Naive B cell (primary cell): ENCODE data around the gene RXRB. TPM values are rescaled to one million over a fixed set of nuclear protein-coding genes. Genes with fewer than 3 reads are reported as not detected.
"Not testable (repeated sequence)": the region's sequence is repeated elsewhere in the genome, so short reads cannot be mapped to it uniquely, and the experiment has no call there.

ENCODE experiments used
- ATAC-seq, 2 donors: fragments of 150-1000 bp; cut with Tn5 transposase; 2 replicates each; pipeline ENCODE4 v1.10.0; 2021; ENCODE audit warnings: low read depth in 2 of 2, mild to moderate bottlenecking in 2 of 2, moderate library complexity in 2 of 2
- DNase-seq: peaks from one replicate; pipeline ENCODE4 v3.0.0; 2022
- H3K27ac Mint-ChIP-seq, 6 donors: one replicate each; pipeline ENCODE4 v1.8.0; 2020 to 2022; ENCODE audit warnings: mild to moderate bottlenecking in 6 of 6, mixed read lengths in 6 of 6, moderate library complexity in 5 of 6, inconsistent platforms in 2 of 6
- H3K27me3 Mint-ChIP-seq, 3 donors: one replicate each; pipeline ENCODE4 v1.8.0; 2021 to 2022; ENCODE audit warnings: mixed read lengths in 3 of 3, mild to moderate bottlenecking in 1 of 3
- H3K36me3 Mint-ChIP-seq, 2 donors: one replicate each; pipeline ENCODE4 v1.8.0; 2020 to 2022; ENCODE audit warnings: mixed read lengths in 2 of 2, inconsistent platforms in 1 of 2, mild to moderate bottlenecking in 1 of 2
- H3K4me1 Mint-ChIP-seq, 3 donors: one replicate each; pipeline ENCODE4 v1.8.0; 2020 to 2022; ENCODE audit warnings: mixed read lengths in 3 of 3, inconsistent platforms in 1 of 3, mild to moderate bottlenecking in 1 of 3, moderate library complexity in 1 of 3
- H3K4me3 Mint-ChIP-seq, 8 donors: one replicate each; pipeline ENCODE4 v1.8.0; 2020 to 2022; ENCODE audit warnings: mild to moderate bottlenecking in 8 of 8, mixed read lengths in 8 of 8, moderate library complexity in 8 of 8, inconsistent platforms in 2 of 8
- H3K9me3 Mint-ChIP-seq, 7 donors: one replicate each; pipeline ENCODE4 v1.8.0; 2020 to 2022; ENCODE audit warnings: mixed read lengths in 7 of 7, mild to moderate bottlenecking in 5 of 7, inconsistent platforms in 2 of 7, moderate library complexity in 1 of 7
- polyA plus RNA-seq, 6 donors: library from polyadenylated mRNA; unstranded; fragments of 300-500 nt; fragmentation: Illumina TruSeq; gene quantifications; one replicate each; pipeline ENCODE4 v1.2.3, GENCODE V29; 2021; ENCODE audit warnings: low read depth in 6 of 6

The RXRB gene
- polyA plus RNA-seq, 6 donors from 2014 or later = 2.2 to 10.8 (median 7.4) TPM

GRCh38 chr6:33154349-33154748 lies 46.1 kb downstream of the RXRB start:
- no peak for DNase-seq
- peaks cover 0 to 5% (median 4%) of the 10 kb centered on the region in 3 donors for H3K27me3 Mint-ChIP-seq
- ATAC-seq = no peak
- peaks cover 7 to 9% of the 10 kb centered on the region in 2 donors for H3K36me3 Mint-ChIP-seq
- no peak overlapping the region for H3K4me3 Mint-ChIP-seq
- H3K9me3 Mint-ChIP-seq = peaks cover 0 to 15% (median 7%) of the 10 kb centered on the region in 7 donors
- H3K27ac Mint-ChIP-seq = no peak overlapping the region
- H3K4me1 Mint-ChIP-seq = no peaks in the 10 kb centered on the region

- Mint-ChIP-seq H3K9me3 (peaks cover 0 to 15% (median 7%) of the 10 kb centered on the region in 7 donors), H3K4me3 (no peak overlapping the region), H3K27me3 (peaks cover 0 to 5% (median 4%) of the 10 kb centered on the region in 3 donors), H3K4me1 (peaks cover 0 to 4% (median 2%) of the 10 kb centered on the region in 3 donors), H3K27ac (no peak overlapping the region), H3K36me3 (peaks cover 7 to 9% of the 10 kb centered on the region in 2 donors)
- DNase-seq = peak; percentile 19
- ATAC-seq = peak; percentile 71 to 82
These were observed 49.4 kb downstream of the RXRB start for GRCh38 chr6:33151050-33151449.

DNA sequence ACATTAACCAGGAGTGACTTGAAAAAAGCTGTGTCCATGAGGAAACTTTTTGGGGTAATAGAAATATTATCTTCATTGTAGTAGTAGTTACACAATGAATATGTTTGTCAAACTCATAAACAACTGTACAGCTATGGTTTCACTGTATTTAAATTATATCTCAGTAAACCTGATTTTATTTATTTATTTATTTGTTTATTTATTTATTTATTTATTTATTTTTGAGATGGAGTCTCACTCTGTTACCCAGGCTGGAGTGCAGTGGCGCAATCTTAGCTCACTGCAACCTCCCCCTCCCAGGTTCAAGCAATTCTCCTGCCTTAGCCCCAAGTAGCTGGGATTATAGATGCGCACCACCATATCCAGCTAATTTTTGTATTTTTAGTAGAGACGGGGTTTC lies 49.9 kb downstream of the RXRB start:
- H3K4me1 Mint-ChIP-seq, H3K27ac Mint-ChIP-seq, DNase-seq, H3K36me3 Mint-ChIP-seq, ATAC-seq, H3K27me3 Mint-ChIP-seq, H3K4me3 Mint-ChIP-seq: not testable (repeated sequence)
- peaks cover 0 to 15% (median 7%) of the 10 kb centered on the region in 7 donors for H3K9me3 Mint-ChIP-seq

GRCh38 chr6:33147807-33148666 lies 52.4 kb downstream of the RXRB start:
- Mint-ChIP-seq H3K9me3 (peaks cover 0 to 14% (median 7%) of the 10 kb centered on the region in 7 donors), H3K27ac (peak overlapping the region in 1 of 6 donors; percentile 60), H3K27me3 (peaks cover 0 to 5% (median 0%) of the 10 kb centered on the region in 3 donors), H3K4me3 (no peak overlapping the region), H3K4me1 (peaks cover 9 to 13% (median 11%) of the 10 kb centered on the region in 3 donors), H3K36me3 (peaks cover 7 to 9% of the 10 kb centered on the region in 2 donors)
- DNase-seq (no peak), ATAC-seq (peak in 1 of 2 donors; percentile 29)

DNA sequence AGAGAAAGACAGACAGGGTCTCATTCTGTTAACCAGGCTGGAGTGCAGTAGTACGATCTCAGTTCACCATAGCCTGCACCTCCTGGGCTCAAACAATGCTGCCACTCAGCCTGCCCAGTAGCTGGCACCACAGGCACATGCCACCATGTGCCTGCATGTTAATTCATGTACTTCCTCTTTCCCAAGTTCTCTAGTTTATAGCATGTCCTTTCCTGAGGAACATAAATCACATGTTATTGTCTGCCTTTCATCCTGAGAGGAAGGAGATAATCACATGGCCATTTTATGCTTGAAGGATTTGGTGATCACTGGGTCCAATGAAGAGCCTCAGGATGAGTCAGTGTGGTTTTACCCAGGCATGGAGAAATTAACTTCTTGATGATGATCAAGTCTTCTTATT lies 56.1 kb downstream of the RXRB start:
- peak overlapping the region in 2 of 6 donors; percentile 48 to 58 for H3K27ac Mint-ChIP-seq
- H3K36me3 Mint-ChIP-seq = no peaks in the 10 kb centered on the region
- peak; percentile 15 for DNase-seq
- peak overlapping the region in 1 of 8 donors; percentile 12 for H3K4me3 Mint-ChIP-seq
- peaks cover 23 to 30% (median 26%) of the 10 kb centered on the region in 3 donors for H3K4me1 Mint-ChIP-seq
- peak; percentile 86 to 91 for ATAC-seq
- no peaks in the 10 kb centered on the region for H3K9me3 Mint-ChIP-seq
- H3K27me3 Mint-ChIP-seq = peaks cover 0 to 21% (median 18%) of the 10 kb centered on the region in 3 donors

Other genes starting within 250 kb of the RXRB start
- gene HLA-DMA, start 247.6 kb downstream of the RXRB start, polyA plus RNA-seq = 1,000 to 10,000 TPM; 1,101 to 1,557 (median 1,371) TPM
- gene BRD2, start 232.1 kb downstream of the RXRB start, polyA plus RNA-seq = 100 to 1,000 TPM in 1 of 6 donors, 10 to 100 TPM in 5; 26.9 to 148 (median 48.5) TPM
- gene HLA-DOA, start 191.1 kb downstream of the RXRB start, polyA plus RNA-seq = 100 to 1,000 TPM; 219 to 598 (median 388) TPM
- gene HLA-DPA1, start 127.0 kb downstream of the RXRB start, polyA plus RNA-seq = 1,000 to 10,000 TPM; 2,534 to 3,526 (median 2,823) TPM
- gene HLA-DPB1, start 124.7 kb downstream of the RXRB start, polyA plus RNA-seq = 1,000 to 10,000 TPM; 1,951 to 3,267 (median 2,600) TPM
- gene COL11A2, start 8.2 kb downstream of the RXRB start, polyA plus RNA-seq = under 1 TPM in 2 of 6 donors, not detected in 4; 0.09 to 0.30 TPM
- gene SLC39A7, start 202 bp upstream of the RXRB start, polyA plus RNA-seq = 10 to 100 TPM; 15.6 to 26.0 (median 17.6) TPM
- gene HSD17B8, start 4.0 kb upstream of the RXRB start, polyA plus RNA-seq = 10 to 100 TPM; 13.8 to 24.1 (median 21.6) TPM
- 10 to 100 TPM in 1 of 6 donors, 1 to 10 TPM in 5; 2.8 to 12.1 (median 7.4) TPM for gene RING1, start 7.8 kb upstream of the RXRB start, polyA plus RNA-seq
- gene VPS52, start 71.2 kb upstream of the RXRB start, polyA plus RNA-seq = 10 to 100 TPM in 5 of 6 donors, 1 to 10 TPM in 1; 5.3 to 18.9 (median 14.4) TPM
- gene RPS18, start 71.4 kb upstream of the RXRB start, polyA plus RNA-seq = over 10,000 TPM in 1 of 6 donors, 1,000 to 10,000 TPM in 5; 6,561 to 10,092 (median 8,290) TPM
- 10 to 100 TPM; 18.3 to 31.6 (median 22.2) TPM for gene B3GALT4, start 76.5 kb upstream of the RXRB start, polyA plus RNA-seq
- gene WDR46, start 88.6 kb upstream of the RXRB start, polyA plus RNA-seq = 10 to 100 TPM; 50.5 to 78.0 (median 59.3) TPM
- gene PFDN6, start 88.9 kb upstream of the RXRB start, polyA plus RNA-seq = 10 to 100 TPM; 29.4 to 47.8 (median 41.3) TPM
- 10 to 100 TPM; 15.5 to 39.0 (median 17.2) TPM for gene RGL2, start 98.3 kb upstream of the RXRB start, polyA plus RNA-seq
- gene TAPBP, start 113.4 kb upstream of the RXRB start, polyA plus RNA-seq = 100 to 1,000 TPM; 450 to 564 (median 508) TPM
- 10 to 100 TPM; 19.2 to 29.9 (median 23.8) TPM for gene ZBTB22, start 117.1 kb upstream of the RXRB start, polyA plus RNA-seq
- 100 to 1,000 TPM in 3 of 6 donors, 10 to 100 TPM in 3; 61.4 to 140 (median 102) TPM for gene DAXX, start 122.3 kb upstream of the RXRB start, polyA plus RNA-seq
- under 1 TPM in 3 of 6 donors, not detected in 3; 0.36 to 0.45 (median 0.36) TPM for gene KIFC1, start 191.2 kb upstream of the RXRB start, polyA plus RNA-seq
- gene PHF1, start 210.3 kb upstream of the RXRB start, polyA plus RNA-seq = 10 to 100 TPM; 48.9 to 82.3 (median 55.5) TPM
- 100 to 1,000 TPM; 237 to 281 (median 263) TPM for gene CUTA, start 217.4 kb upstream of the RXRB start, polyA plus RNA-seq
- 1 to 10 TPM in 1 of 6 donors, under 1 TPM in 4, not detected in 1; 0.25 to 1.9 (median 0.48) TPM for gene SYNGAP1, start 219.4 kb upstream of the RXRB start, polyA plus RNA-seq